ENCODE data around the gene CENPF.
"Not testable (repeated sequence)": the region's sequence is repeated elsewhere in the genome, so short reads cannot be mapped to it uniquely, and the experiment has no call there.

CENPF gene

DNA sequence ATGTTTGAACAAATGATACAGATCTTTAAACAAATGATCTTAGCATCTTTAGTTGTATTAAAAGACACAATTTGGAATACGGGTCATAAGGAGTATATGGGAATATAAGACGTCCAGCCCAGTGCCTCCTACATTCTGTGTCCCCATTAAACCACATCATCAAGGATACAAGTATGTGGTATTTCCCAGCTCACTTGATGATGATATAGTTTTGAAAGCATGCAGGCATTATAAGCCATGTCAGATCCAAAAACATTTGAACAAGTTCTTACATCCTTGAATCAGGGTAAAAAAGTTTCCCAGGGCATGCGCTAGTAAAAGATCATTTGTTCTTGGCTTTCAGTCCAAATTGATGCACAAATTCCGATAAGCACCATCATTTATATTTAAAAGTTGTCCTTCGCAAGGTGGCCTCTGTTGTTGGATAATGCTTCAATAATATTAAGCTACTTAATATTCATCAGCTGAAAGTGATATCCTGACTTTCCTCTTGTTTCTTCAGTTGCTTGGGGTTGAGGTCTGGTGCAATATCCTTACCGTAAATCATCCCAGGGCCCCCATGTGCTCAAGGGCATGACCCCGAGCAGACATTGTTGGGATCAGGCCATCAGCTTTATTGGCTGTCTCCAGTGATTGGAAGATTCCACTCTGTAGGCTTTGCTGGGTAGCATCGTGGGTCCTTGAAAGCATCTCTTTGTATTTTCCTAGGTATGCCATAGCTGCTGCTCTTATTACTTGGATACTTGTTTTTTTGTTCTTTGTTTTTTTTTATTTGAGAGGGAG is 61.8 kb downstream of the CENPF start:
- no peak for TF ChIP-seq ZFX (IDR thresholded peaks at IDR 0.05)
- H3K27ac ChIP-seq: no peak overlapping the region

GRCh38 chr1:214665606-214666110 is 62.7 kb downstream of the CENPF start:
- no peak overlapping the region for H3K27ac ChIP-seq
- TF ChIP-seq ZFX (IDR thresholded peaks at IDR 0.05) (no peak), CTCF (conservative IDR thresholded peaks at IDR 0.05) (no peak)

GRCh38 chr1:214666674-214667073 is 63.7 kb downstream of the CENPF start:
- TF ChIP-seq CTCF (conservative IDR thresholded peaks at IDR 0.05) (no peak), ZFX (IDR thresholded peaks at IDR 0.05) (no peak)
- H3K27ac ChIP-seq: no peak overlapping the region

DNA sequence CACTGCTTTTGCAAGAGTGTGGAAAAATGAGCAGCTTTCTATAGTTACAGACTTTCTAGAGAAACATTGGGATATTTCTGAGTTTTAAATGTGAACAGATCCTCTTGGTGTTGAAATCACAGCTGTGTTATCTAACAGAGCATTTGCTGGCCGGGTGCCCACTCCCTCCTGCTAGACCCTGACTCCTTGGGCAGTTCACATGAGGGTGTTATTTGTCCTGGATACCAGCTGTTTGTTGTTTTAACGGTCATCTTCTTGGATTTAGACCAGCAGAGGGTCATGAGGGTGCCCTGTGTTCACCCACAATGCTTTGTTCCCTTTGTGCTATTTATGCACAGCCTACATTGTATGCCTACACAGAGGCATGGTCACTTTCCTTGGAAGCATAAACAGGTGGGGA is 67.1 kb downstream of the CENPF start:
- TF ChIP-seq ZFX (IDR thresholded peaks at IDR 0.05) (no peak), CTCF (conservative IDR thresholded peaks at IDR 0.05) (no peak)
- H3K27ac ChIP-seq: no peak overlapping the region

DNA sequence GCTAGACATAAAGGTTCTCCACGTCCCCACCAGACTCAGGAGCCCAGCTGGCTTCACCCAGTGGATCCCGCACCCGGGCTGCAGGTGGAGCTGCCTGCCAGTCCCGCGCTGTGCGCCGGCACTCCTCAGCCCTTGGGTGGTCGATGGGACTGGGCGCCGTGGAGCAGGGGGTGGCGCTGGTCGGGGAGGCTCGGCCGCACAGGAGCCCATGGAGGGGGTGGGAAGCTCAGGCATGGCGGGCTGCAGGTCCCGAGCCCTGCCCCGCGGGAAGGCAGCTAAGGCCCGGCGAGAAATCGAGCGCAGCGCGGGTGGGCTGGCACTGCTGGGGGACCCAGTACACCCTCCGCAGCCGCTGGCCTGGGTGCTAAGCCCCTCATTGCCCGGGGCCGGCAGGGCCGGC is 70.0 kb downstream of the CENPF start:
- not testable (repeated sequence) for H3K27ac ChIP-seq

DNA sequence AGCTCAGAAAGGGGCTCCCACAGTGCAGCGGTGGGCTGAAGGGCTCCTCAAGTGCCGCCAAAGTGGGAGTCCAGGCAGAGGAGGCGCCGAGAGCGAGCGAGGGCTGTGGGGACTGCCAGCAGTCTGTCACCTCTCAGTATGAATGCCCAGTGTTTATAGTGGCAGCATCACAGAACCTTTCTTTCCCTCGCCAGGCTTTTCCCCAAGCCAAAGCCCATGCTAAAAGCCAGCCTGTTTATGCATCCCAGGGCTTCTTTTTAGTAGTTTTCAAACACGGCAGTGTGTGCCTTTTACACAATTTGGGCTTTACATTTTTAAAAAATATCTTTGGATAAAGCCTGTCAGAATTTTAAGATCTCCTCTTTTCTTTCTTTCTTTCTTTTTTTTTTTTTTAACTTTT is 70.6 kb downstream of the CENPF start:
- no peak overlapping the region for H3K27ac ChIP-seq
- no peak for TF ChIP-seq ZFX (IDR thresholded peaks at IDR 0.05)
- no peak for TF ChIP-seq CTCF (conservative IDR thresholded peaks at IDR 0.05)

DNA sequence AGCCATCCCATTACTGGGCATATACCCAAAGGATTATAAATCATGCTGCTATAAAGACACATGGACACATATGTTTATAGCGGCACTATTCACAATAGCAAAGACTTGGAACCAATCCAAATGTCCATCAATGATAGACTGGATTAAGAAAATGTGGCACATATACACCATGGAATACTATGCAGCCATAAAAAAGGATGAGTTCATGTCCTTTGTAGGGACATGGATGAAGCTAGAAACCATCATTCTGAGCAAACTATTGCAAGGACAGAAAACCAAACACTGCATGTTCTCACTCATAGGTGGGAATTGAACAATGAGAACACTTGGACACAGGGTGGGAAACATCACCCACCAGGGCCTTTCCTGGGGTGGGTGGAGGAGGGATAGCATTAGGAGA is 72.5 kb downstream of the CENPF start:
- H3K27ac ChIP-seq: not testable (repeated sequence)

DNA sequence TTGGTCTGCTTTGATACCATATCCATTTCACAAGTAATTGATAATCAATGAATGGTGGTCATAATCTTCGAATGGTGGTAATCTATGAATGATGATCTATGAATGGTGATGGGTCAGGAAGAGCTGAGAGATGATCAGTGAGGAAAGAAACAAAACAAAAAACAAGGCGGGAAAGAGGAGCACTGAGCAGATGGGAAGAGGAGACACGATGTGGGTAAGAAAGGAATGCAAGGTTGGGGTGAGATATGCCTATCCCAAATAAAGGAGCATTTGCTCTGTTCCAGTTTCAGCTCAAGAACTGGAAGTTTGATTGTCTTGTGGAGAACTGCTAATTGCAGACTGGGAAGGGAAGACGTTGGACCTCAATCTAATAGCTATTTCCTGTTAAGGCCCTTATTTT is 73.8 kb downstream of the CENPF start:
- H3K27ac ChIP-seq: no peak overlapping the region

More for the DNA sequence above, 73.8 kb downstream of the CENPF start:
- TF ChIP-seq ZFX (IDR thresholded peaks at IDR 0.05) (no peak), CTCF (conservative IDR thresholded peaks at IDR 0.05) (no peak)

All from C4-2B (cell line).